GM18951 (cell line): Measurements from ENCODE around the gene SERPINA3.

Experiments used
- POLR2A ChIP-seq: IDR thresholded peaks from 4 replicates; pipeline ENCODE4 v1.6.1; 2011; ENCODE audit warnings: mild to moderate bottlenecking; ENCODE audit not compliant: insufficient read length, insufficient read depth; ENCODE audit errors: extremely low read depth
- in situ Hi-C: fragments of 300-500 bp; cut with MboI; formaldehyde crosslinking; loops from one replicate; pipeline ENCODE4 v1.12.0; 2022; ENCODE audit warnings: low sequenced_read_pairs, mixed read lengths, inconsistent platforms; ENCODE audit not compliant: unreplicated experiment

The SERPINA3 gene

GRCh38 chr14:94638339-94638738 is 26.1 kb downstream of the SERPINA3 start:
- in situ Hi-C loops, result no loop called here
- TF ChIP-seq POLR2A, result no peak

DNA sequence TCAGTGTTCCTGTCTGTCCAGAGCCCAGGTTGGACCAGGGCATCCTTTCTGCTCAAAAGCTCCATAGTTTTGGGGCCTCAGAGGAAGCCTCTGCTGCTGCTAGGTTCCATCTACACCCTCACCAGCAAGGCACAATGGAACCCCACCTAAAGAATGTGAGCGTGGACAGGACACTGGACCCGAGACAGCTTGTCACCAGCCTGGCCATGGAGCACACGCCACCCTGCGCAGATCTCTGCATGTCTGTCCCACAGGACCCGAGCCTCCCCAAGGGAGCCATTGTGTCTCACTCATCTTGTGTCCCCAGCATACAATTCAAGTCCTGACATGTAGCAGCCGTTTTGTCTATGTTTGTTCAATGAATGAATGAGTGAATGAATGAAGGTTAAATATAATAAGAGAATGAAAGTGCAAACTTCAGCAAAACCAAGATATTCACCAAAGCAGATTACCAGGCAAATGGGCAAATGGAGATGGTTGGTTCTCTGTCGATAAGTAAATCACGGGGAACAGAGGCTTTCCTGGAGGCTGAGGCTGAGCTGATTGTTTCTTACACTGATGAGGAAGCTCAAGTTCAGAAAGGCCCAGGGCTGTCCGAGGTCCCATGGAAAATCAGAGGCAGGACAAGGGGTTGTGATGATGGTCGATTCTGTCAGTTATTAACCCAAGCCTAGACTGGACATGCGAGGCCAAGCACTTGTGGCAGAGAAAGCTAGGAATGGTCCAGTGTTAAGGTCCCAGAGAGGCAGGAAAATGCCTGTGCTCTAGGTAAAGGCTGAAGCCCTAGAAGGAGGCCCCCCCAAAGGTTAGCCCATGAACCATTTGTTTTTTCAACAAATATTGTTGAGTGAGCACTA is 27.0 kb downstream of the SERPINA3 start:
- TF ChIP-seq POLR2A, result no peak
- in situ Hi-C loops, result no loop called here

- in situ Hi-C loops, result no loop called here
- no peak for TF ChIP-seq POLR2A
Measured at GRCh38 chr14:94640721-94641631, 28.8 kb downstream of the SERPINA3 start.

DNA sequence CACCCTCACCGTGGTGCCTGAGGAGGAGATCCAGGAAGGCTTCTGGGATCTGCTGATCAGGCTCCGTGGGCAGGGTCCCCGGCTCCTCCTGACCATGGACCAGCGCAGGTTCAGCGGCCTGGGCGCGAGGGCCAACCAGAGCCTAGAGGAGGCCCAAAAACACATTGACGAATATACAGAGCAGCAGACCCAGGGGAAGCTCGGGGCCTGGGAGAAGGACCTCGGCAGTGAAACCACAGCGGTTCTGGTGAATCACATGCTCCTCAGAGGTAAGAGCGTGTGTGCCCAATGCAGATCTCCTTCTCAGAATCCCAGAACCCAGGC is 29.4 kb downstream of the SERPINA3 start:
- in situ Hi-C loops, result no loop called here
- TF ChIP-seq POLR2A, result no peak

DNA sequence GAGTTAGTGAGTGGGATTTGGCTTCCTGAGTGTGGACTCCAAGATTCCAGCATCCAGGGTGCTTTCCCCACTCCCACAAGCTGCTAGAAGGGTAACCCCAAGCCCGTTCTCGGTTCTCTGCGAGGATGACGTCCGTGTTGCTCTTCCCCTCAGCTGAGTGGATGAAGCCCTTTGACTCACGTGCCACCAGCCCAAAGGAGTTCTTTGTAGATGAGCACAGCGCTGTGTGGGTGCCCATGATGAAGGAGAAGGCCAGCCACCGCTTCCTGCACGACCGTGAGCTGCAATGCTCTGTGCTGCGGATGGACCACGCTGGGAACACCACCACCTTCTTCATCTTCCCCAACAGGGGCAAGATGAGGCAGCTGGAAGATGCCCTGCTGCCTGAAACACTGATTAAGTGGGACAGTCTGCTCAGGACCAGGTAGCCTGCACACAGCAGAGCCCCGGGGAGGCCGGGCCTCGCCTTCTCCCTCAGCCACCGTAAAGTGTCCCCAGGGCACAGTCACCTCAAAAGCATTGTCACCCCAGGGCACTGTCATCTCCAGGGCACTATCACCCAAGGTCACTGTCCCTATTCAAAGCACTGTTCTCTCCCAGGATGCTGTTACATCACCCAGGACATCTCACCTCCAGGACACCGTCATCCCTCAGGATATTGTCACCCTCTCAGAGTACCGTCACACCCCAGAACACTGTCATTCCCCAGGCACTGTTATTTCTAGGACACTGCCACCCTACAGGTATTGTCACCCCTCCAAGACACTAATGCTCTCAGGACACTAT is 31.3 kb downstream of the SERPINA3 start:
- no peak for TF ChIP-seq POLR2A
- in situ Hi-C loops, result no loop called here

- TF ChIP-seq POLR2A, result no peak
- in situ Hi-C loops, result no loop called here
Measured at GRCh38 chr14:94644102-94644535, 31.9 kb downstream of the SERPINA3 start.

GRCh38 chr14:94646066-94646465 is 33.9 kb downstream of the SERPINA3 start:
- in situ Hi-C loops, result no loop called here
- no peak for TF ChIP-seq POLR2A

- in situ Hi-C loops, result no loop called here
- no peak for TF ChIP-seq POLR2A
Measured at GRCh38 chr14:94646481-94646880, 34.3 kb downstream of the SERPINA3 start.

- in situ Hi-C loops, result no loop called here
- no peak for TF ChIP-seq POLR2A
Measured at GRCh38 chr14:94648801-94649200, 36.6 kb downstream of the SERPINA3 start.

- TF ChIP-seq POLR2A, result no peak
- in situ Hi-C loops, result no loop called here
Measured at GRCh38 chr14:94649543-94650443, 37.6 kb downstream of the SERPINA3 start.

- no peak for TF ChIP-seq POLR2A
- in situ Hi-C loops, result no loop called here
Measured at GRCh38 chr14:94650444-94650775, 38.2 kb downstream of the SERPINA3 start.

GRCh38 chr14:94650806-94651805 is 38.9 kb downstream of the SERPINA3 start:
- in situ Hi-C loops, result no loop called here
- TF ChIP-seq POLR2A, result no peak
